HK-2 (cell line): ENCODE measurements around the gene STRA6.

Experiments
- DNase-seq: peaks from one replicate; pipeline ENCODE4 v3.0.0-alpha.2; 2018; ENCODE audit not compliant: unreplicated experiment

The STRA6 gene

GRCh38 chr15:74132681-74133651 lies 69.6 kb downstream of the STRA6 start:
- no peak for DNase-seq

DNA sequence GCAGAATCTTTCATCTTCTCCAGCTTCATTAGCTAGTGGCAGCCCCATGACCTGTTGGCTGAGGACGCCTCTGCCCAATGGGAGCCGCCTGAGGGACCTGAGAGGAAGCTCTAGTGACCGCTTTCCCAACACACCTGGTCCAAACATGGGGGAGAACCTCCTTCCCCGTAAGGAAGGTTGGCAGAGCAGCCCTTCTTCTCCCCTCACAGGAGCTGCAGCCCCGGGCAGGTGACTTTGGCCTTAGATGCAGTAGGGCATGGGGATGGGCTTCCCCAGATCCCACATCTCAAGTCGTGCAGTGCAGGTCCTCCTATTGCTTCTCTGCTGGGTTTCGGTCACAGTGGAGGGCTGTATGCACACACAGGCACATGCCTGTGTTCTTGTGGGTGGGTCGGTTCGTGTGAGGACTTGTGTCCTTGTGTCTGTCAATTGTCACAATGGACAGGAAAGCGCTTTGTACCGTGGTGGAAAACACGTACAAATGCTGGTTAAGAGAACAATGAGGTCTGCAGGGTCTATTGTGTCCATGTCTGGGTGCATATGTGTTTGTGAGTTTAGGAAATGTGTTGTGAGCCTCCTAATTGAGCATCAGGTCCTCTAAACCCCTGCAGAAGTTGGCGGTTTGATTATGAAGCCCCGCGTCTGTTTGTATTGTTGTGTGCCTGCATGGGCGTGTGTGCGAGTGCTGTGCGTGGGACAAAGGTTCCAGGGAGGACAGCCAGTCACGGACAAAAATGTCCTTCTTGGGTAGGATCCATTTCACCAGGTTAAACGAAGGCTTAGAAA lies 70.8 kb downstream of the STRA6 start:
- DNase-seq, result no peak

DNA sequence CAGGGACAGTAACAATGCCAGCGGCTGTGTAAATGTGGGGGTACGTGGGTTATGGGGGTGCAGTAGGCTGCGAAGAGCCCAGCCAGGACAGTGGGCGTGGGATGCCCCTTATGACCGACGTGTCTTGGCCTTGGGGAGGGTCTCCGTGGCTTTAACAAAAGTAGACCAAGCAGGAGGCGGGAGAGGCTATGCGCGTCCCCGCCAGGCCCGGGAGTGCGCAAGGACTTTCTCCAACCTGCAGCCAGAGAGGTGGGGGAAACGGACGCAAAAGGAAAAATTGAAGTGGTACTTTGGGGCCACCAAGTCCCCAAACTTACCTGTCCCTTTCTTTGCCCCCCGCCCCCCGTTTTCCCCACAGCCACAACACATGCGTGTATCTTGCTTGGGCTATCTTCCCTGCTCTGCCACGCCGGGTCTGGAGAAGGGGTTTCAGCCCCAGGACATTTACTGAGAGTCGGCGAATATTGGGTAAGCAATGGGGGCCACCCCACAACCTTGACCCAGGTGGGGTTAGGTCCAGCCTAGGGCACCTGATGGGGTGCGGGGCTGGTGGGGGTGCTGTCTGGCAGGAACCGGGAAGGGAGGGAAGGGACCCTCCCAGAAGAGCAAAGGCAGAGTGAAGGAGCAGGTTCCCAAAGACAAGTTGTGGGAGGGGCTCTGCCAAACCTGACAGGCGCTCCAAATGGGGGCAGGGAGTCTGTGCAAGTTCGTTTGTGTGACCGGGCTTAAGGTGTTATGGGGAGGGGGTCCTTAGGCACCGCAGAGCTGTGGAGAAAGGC lies 71.5 kb downstream of the STRA6 start:
- no peak for DNase-seq

DNA sequence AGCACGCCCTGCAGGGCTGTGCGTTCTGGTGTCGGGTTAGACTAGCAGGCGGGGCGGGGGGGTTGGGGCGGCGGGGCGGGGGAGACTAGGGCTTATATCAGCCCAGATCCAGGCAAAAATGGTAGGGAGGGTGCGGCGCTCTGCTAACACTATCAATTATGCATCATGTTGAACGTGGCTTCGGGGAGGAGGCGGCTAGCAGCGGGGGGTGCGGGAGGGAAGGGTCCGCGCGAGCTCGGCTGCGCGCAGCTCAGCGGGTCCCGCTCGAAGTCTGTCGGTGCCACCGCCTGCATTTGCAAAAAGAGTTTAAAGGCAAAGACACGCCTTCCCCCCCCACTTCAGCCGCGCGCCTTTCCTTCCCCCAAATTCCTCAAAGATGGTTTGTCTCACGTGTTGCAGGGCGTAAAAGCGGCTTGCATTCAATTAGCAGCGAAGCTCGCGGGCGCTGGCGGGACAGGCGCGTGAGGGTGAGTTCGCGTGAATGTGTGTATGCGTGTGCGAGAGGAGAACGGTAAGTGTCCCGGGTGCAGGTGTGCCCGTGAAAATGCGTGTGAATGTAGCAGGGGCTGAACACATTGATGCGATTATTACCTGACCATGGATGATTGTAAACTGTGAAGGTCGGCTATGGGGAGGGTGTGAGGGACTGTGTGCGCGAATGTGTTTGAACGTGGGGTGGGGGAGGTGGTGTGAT lies 72.3 kb downstream of the STRA6 start, which contains the start of gene ISLR2:
TSS of gene ISLR2 (plus strand) at position 432 of the 694 bp plus-strand sequence. CDS start 2,169 bp downstream, outside the sequence.
- DNase-seq, result no peak

- no peak for DNase-seq
Observed at GRCh38 chr15:74129586-74130154, 72.9 kb downstream of the STRA6 start.
